Measurements from ENCODE around the gene ZNG1C. TPM values are rescaled to one million over a fixed set of nuclear protein-coding genes. Genes with fewer than 3 reads are reported as not detected.
"Not testable (repeated sequence)": the region's sequence is repeated elsewhere in the genome, so short reads cannot be mapped to it uniquely, and the experiment has no call there.

ZNG1C gene
- total RNA-seq, 1 donor from 2014 or later: 26.9 TPM

GRCh38 chr9:68343242-68343641 lies 101.5 kb downstream of the ZNG1C start:
- ATAC-seq: not testable (repeated sequence)

- not testable (repeated sequence) for ATAC-seq
Measured at GRCh38 chr9:68343992-68344391, 102.2 kb downstream of the ZNG1C start.

Other genes starting within 250 kb of the ZNG1C start
- gene FOXD4L3, start 60.9 kb downstream of the ZNG1C start, total RNA-seq: not detected
- gene PGM5, start 114.6 kb downstream of the ZNG1C start, total RNA-seq: 4.1 TPM

Measured in esophagus mucosa (tissue), 1 donor.